ENCODE data around the gene IRF6.
A peak's percentile ranks its signal among the peaks of the same experiment; 100 is the strongest.

IRF6 gene

GRCh38 chr1:209789245-209789644, 16.7 kb downstream of the IRF6 start:
- no peak overlapping the region for H3K27ac ChIP-seq (ENCODE audit: low read depth, low read length)
- no peak overlapping the region for H3K4me3 ChIP-seq (ENCODE audit: low read depth, low read length)
- peaks cover 16% of the 10 kb centered on the region; the same call in 1 of the 2 replicates for H3K27me3 ChIP-seq (ENCODE audit: control insufficient read depth, insufficient read depth, low read length)
- peaks cover 21% of the 10 kb centered on the region for H3K36me3 ChIP-seq (ENCODE audit: control insufficient read depth, insufficient read depth, low read length)
- no peaks in the 10 kb centered on the region; the same call in 1 of the 2 replicates for H3K4me1 ChIP-seq (ENCODE audit: control insufficient read depth, insufficient read depth, low read length)
- H3K9ac ChIP-seq (ENCODE audit: low read length), result no peak overlapping the region
- no peaks in the 10 kb centered on the region for H3K9me3 ChIP-seq (ENCODE audit: control insufficient read depth, insufficient read depth, low read depth, low read length)

- Histone ChIP-seq H3K4me1 (ENCODE audit: control insufficient read depth, insufficient read depth, low read length) (no peaks in the 10 kb centered on the region; the same call in 1 of the 2 replicates), H3K9ac (ENCODE audit: low read length) (no peak overlapping the region), H3K27me3 (ENCODE audit: control insufficient read depth, insufficient read depth, low read length) (peaks cover 16% of the 10 kb centered on the region; the same call in 1 of the 2 replicates), H3K4me3 (ENCODE audit: low read depth, low read length) (no peak overlapping the region), H3K27ac (ENCODE audit: low read depth, low read length) (no peak overlapping the region), H3K36me3 (ENCODE audit: control insufficient read depth, insufficient read depth, low read length) (peaks cover 21% of the 10 kb centered on the region), H3K9me3 (ENCODE audit: control insufficient read depth, insufficient read depth, low read depth, low read length) (no peaks in the 10 kb centered on the region)
Measured at GRCh38 chr1:209787551-209787950, 18.4 kb downstream of the IRF6 start.

- no peaks in the 10 kb centered on the region; the same call in 1 of the 2 replicates for H3K4me1 ChIP-seq (ENCODE audit: control insufficient read depth, insufficient read depth, low read length)
- no peak overlapping the region for H3K9ac ChIP-seq (ENCODE audit: low read length)
- peaks cover 16% of the 10 kb centered on the region; the same call in 1 of the 2 replicates for H3K27me3 ChIP-seq (ENCODE audit: control insufficient read depth, insufficient read depth, low read length)
- H3K36me3 ChIP-seq (ENCODE audit: control insufficient read depth, insufficient read depth, low read length), result peaks cover 22% of the 10 kb centered on the region
- no peak overlapping the region for H3K27ac ChIP-seq (ENCODE audit: low read depth, low read length)
- no peak overlapping the region for H3K4me3 ChIP-seq (ENCODE audit: low read depth, low read length)
- H3K9me3 ChIP-seq (ENCODE audit: control insufficient read depth, insufficient read depth, low read depth, low read length), result no peaks in the 10 kb centered on the region
Measured at GRCh38 chr1:209786146-209786545, 19.8 kb downstream of the IRF6 start.

GRCh38 chr1:209785592-209785991, 20.4 kb downstream of the IRF6 start:
- peaks cover 16% of the 10 kb centered on the region; the same call in 1 of the 2 replicates for H3K27me3 ChIP-seq (ENCODE audit: control insufficient read depth, insufficient read depth, low read length)
- H3K9me3 ChIP-seq (ENCODE audit: control insufficient read depth, insufficient read depth, low read depth, low read length), result no peaks in the 10 kb centered on the region
- H3K27ac ChIP-seq (ENCODE audit: low read depth, low read length), result no peak overlapping the region
- peaks cover 20% of the 10 kb centered on the region for H3K36me3 ChIP-seq (ENCODE audit: control insufficient read depth, insufficient read depth, low read length)
- H3K4me3 ChIP-seq (ENCODE audit: low read depth, low read length), result no peak overlapping the region
- no peak overlapping the region for H3K9ac ChIP-seq (ENCODE audit: low read length)
- H3K4me1 ChIP-seq (ENCODE audit: control insufficient read depth, insufficient read depth, low read length), result no peaks in the 10 kb centered on the region; the same call in 1 of the 2 replicates

- Histone ChIP-seq H3K27ac (ENCODE audit: low read depth, low read length) (peak within 1 kb of the TSS; percentile 38; the same call in 1 of the 2 replicates), H3K9me3 (ENCODE audit: control insufficient read depth, insufficient read depth, low read depth, low read length) (no peaks in the 10 kb centered on the region), H3K36me3 (ENCODE audit: control insufficient read depth, insufficient read depth, low read length) (peaks cover 12% of the 10 kb centered on the region), H3K27me3 (ENCODE audit: control insufficient read depth, insufficient read depth, low read length) (peaks cover 16% of the 10 kb centered on the region; the same call in 1 of the 2 replicates), H3K9ac (ENCODE audit: low read length) (peak within 1 kb of the TSS; percentile 91), H3K4me3 (ENCODE audit: low read depth, low read length) (peak within 1 kb of the TSS; percentile 87), H3K4me1 (ENCODE audit: control insufficient read depth, insufficient read depth, low read length) (no peaks in the 10 kb centered on the region; the same call in 1 of the 2 replicates)
Measured at GRCh38 chr1:209784265-209785169, 21.4 kb downstream of the IRF6 start, which contains the start of gene C1orf74. Gene C1orf74 (minus strand): TSS chr1:209784559. CDS start chr1:209783634, 925 bp downstream.

GRCh38 chr1:209783386-209783785, 22.6 kb downstream of the IRF6 start:
- no peaks in the 10 kb centered on the region for H3K9me3 ChIP-seq (ENCODE audit: control insufficient read depth, insufficient read depth, low read depth, low read length)
- peaks cover 6% of the 10 kb centered on the region for H3K36me3 ChIP-seq (ENCODE audit: control insufficient read depth, insufficient read depth, low read length)
- no peaks in the 10 kb centered on the region; the same call in 1 of the 2 replicates for H3K4me1 ChIP-seq (ENCODE audit: control insufficient read depth, insufficient read depth, low read length)
- peak overlapping the region; percentile 91 for H3K9ac ChIP-seq (ENCODE audit: low read length)
- no peak overlapping the region for H3K27ac ChIP-seq (ENCODE audit: low read depth, low read length)
- H3K27me3 ChIP-seq (ENCODE audit: control insufficient read depth, insufficient read depth, low read length), result peaks cover 16% of the 10 kb centered on the region; the same call in 1 of the 2 replicates
- peak overlapping the region; percentile 87 for H3K4me3 ChIP-seq (ENCODE audit: low read depth, low read length)

- Histone ChIP-seq H3K27ac (ENCODE audit: low read depth, low read length) (no peak overlapping the region), H3K9ac (ENCODE audit: low read length) (no peak overlapping the region), H3K36me3 (ENCODE audit: control insufficient read depth, insufficient read depth, low read length) (peaks cover 6% of the 10 kb centered on the region), H3K27me3 (ENCODE audit: control insufficient read depth, insufficient read depth, low read length) (no peaks in the 10 kb centered on the region), H3K9me3 (ENCODE audit: control insufficient read depth, insufficient read depth, low read depth, low read length) (no peaks in the 10 kb centered on the region), H3K4me1 (ENCODE audit: control insufficient read depth, insufficient read depth, low read length) (no peaks in the 10 kb centered on the region; the same call in 1 of the 2 replicates), H3K4me3 (ENCODE audit: low read depth, low read length) (no peak overlapping the region)
Measured at GRCh38 chr1:209780268-209780667, 25.7 kb downstream of the IRF6 start.

GRCh38 chr1:209778102-209778501, 27.8 kb downstream of the IRF6 start:
- no peaks in the 10 kb centered on the region for H3K9me3 ChIP-seq (ENCODE audit: control insufficient read depth, insufficient read depth, low read depth, low read length)

GRCh38 chr1:209777587-209777986, 28.4 kb downstream of the IRF6 start:
- Histone ChIP-seq H3K27me3 (ENCODE audit: control insufficient read depth, insufficient read depth, low read length) (no peaks in the 10 kb centered on the region), H3K4me1 (ENCODE audit: control insufficient read depth, insufficient read depth, low read length) (no peaks in the 10 kb centered on the region), H3K4me3 (ENCODE audit: low read depth, low read length) (no peak overlapping the region), H3K36me3 (ENCODE audit: control insufficient read depth, insufficient read depth, low read length) (0 out of 2 replicates have a peak, but pooled peaks cover 1% of the 10 kb centered on the region), H3K27ac (ENCODE audit: low read depth, low read length) (no peak overlapping the region), H3K9ac (ENCODE audit: low read length) (no peak overlapping the region), H3K9me3 (ENCODE audit: control insufficient read depth, insufficient read depth, low read depth, low read length) (no peaks in the 10 kb centered on the region)

More at GRCh38 chr1:209778102-209778501, 27.8 kb downstream of the IRF6 start:
- Histone ChIP-seq H3K9ac (ENCODE audit: low read length) (no peak overlapping the region), H3K27ac (ENCODE audit: low read depth, low read length) (no peak overlapping the region), H3K36me3 (ENCODE audit: control insufficient read depth, insufficient read depth, low read length) (peaks cover 6% of the 10 kb centered on the region), H3K27me3 (ENCODE audit: control insufficient read depth, insufficient read depth, low read length) (no peaks in the 10 kb centered on the region), H3K4me3 (ENCODE audit: low read depth, low read length) (no peak overlapping the region), H3K4me1 (ENCODE audit: control insufficient read depth, insufficient read depth, low read length) (no peaks in the 10 kb centered on the region)

- no peak overlapping the region for H3K27ac ChIP-seq (ENCODE audit: low read depth, low read length)
- no peaks in the 10 kb centered on the region for H3K27me3 ChIP-seq (ENCODE audit: control insufficient read depth, insufficient read depth, low read length)
- H3K36me3 ChIP-seq (ENCODE audit: control insufficient read depth, insufficient read depth, low read length), result no peaks in the 10 kb centered on the region
- H3K4me1 ChIP-seq (ENCODE audit: control insufficient read depth, insufficient read depth, low read length), result no peaks in the 10 kb centered on the region
- no peak overlapping the region for H3K4me3 ChIP-seq (ENCODE audit: low read depth, low read length)
- peaks cover 8% of the 10 kb centered on the region; the same call in 1 of the 2 replicates for H3K9me3 ChIP-seq (ENCODE audit: control insufficient read depth, insufficient read depth, low read depth, low read length)
- no peak overlapping the region for H3K9ac ChIP-seq (ENCODE audit: low read length)
Measured at GRCh38 chr1:209775678-209776077, 30.3 kb downstream of the IRF6 start.

GRCh38 chr1:209774592-209774991, 31.4 kb downstream of the IRF6 start:
- Histone ChIP-seq H3K27me3 (ENCODE audit: control insufficient read depth, insufficient read depth, low read length) (no peaks in the 10 kb centered on the region), H3K4me3 (ENCODE audit: low read depth, low read length) (no peak overlapping the region), H3K9ac (ENCODE audit: low read length) (no peak overlapping the region), H3K36me3 (ENCODE audit: control insufficient read depth, insufficient read depth, low read length) (no peaks in the 10 kb centered on the region), H3K27ac (ENCODE audit: low read depth, low read length) (no peak overlapping the region), H3K9me3 (ENCODE audit: control insufficient read depth, insufficient read depth, low read depth, low read length) (peaks cover 8% of the 10 kb centered on the region; the same call in 1 of the 2 replicates), H3K4me1 (ENCODE audit: control insufficient read depth, insufficient read depth, low read length) (0 out of 2 replicates have a peak, but pooled peaks cover 3% of the 10 kb centered on the region)

Measured in HUES6 (cell line).